Activated effector memory CD4-positive, alpha-beta T cell treated with anti-CD3 and anti-CD28 coated beads, Interleukin-2, amount 50 U/mL, for 16 hours (primary cell): ENCODE results near the gene STING1.

Experiments
- DNase-seq: peaks from one replicate; pipeline ENCODE4 v3.0.0-alpha.2; 2020

The STING1 gene

GRCh38 chr5:139435676-139436075 lies 46.9 kb downstream of the STING1 start:
- no peak for DNase-seq

GRCh38 chr5:139431706-139432105 lies 50.9 kb downstream of the STING1 start:
- no peak for DNase-seq

- DNase-seq = no peak
These were observed 52.5 kb downstream of the STING1 start for GRCh38 chr5:139430015-139430414.

GRCh38 chr5:139426203-139426885 lies 56.2 kb downstream of the STING1 start:
- DNase-seq = no peak
